CD4-positive, alpha-beta T cell (primary cell): ENCODE measurements around the gene CYP2F1. TPM values are rescaled to one million over a fixed set of nuclear protein-coding genes. Genes with fewer than 3 reads are reported as not detected.

Source experiments
- ATAC-seq: fragments of 200-7000 bp; cut with Tn5 transposase; one replicate; pipeline ENCODE4 v1.10.0; 2022; ENCODE audit warnings: mild to moderate bottlenecking; ENCODE audit not compliant: poor library complexity
- CTCF ChIA-PET: fragments of 350-600 bp; sonication (Branson Sonifier 250); formaldehyde crosslinking; loops from one replicate; lab custom pipeline; 2021; ENCODE audit warnings: antibody characterized with exemption, inconsistent platforms; lab: Charles Lee
- POLR2A ChIA-PET: fragments of 350-600 bp; sonication (Branson Sonifier 250); formaldehyde crosslinking; loops from one replicate; lab custom pipeline; 2021; ENCODE audit warnings: antibody characterized with exemption, inconsistent platforms; lab: Charles Lee
- DNase-seq, 14 experiments: peaks; one replicate each; pipeline ENCODE4 v3.0.0-alpha.2; 2013 to 2020; ENCODE audit warnings: mixed read lengths in 2 of 14
- H3K27ac ChIP-seq, 2 donors: one replicate each; pipeline versions ENCODE4 v1.5.1 to v1.7.0; 2013; ENCODE audit warnings: low read length in 2 of 2, low read depth in 1 of 2, mild to moderate bottlenecking in 1 of 2
- H3K27me3 ChIP-seq, 2 experiments: 1 replicate in 1 of 2; 2 replicates in 1 of 2; pipeline versions ENCODE4 v1.6.1 to v1.7.0; 2013; ENCODE audit warnings: low read length in 2 of 2, control low read depth in 1 of 2, mild to moderate bottlenecking in 1 of 2, moderate library complexity in 1 of 2; ENCODE audit not compliant: insufficient read depth in 2 of 2, control insufficient read depth in 1 of 2
- H3K36me3 ChIP-seq: one replicate; pipeline ENCODE4 v1.6.1; 2013; ENCODE audit warnings: low read length, control low read depth; ENCODE audit not compliant: insufficient read depth
- H3K4me1 ChIP-seq: one replicate; pipeline ENCODE4 v1.6.1; 2013; ENCODE audit warnings: low read length, control low read depth; ENCODE audit not compliant: insufficient read depth
- H3K4me3 ChIP-seq: one replicate; pipeline ENCODE4 v1.5.1; 2013; ENCODE audit warnings: mild to moderate bottlenecking, low read length, moderate library complexity
- H3K9me3 ChIP-seq, 2 experiments: 1 replicate in 1 of 2; 2 replicates in 1 of 2; pipeline versions ENCODE4 v1.6.1 to v1.7.0; 2013; ENCODE audit warnings: low read length in 2 of 2, mild to moderate bottlenecking in 2 of 2, control low read depth in 1 of 2, moderate library complexity in 1 of 2; ENCODE audit not compliant: control insufficient read depth in 1 of 2, insufficient read depth in 1 of 2
- H3K27ac Mint-ChIP-seq: one replicate; pipeline ENCODE4 v1.8.0; 2020; ENCODE audit warnings: mixed read lengths
- H3K27me3 Mint-ChIP-seq: one replicate; pipeline ENCODE4 v1.8.0; 2021; ENCODE audit warnings: mixed read lengths
- H3K36me3 Mint-ChIP-seq: one replicate; pipeline ENCODE4 v1.8.0; 2021; ENCODE audit warnings: low read depth, mixed read lengths
- H3K4me1 Mint-ChIP-seq: one replicate; pipeline ENCODE4 v1.8.0; 2021; ENCODE audit warnings: low read depth, mixed read lengths
- H3K4me3 Mint-ChIP-seq: one replicate; pipeline ENCODE4 v1.8.0; 2020; ENCODE audit warnings: mild to moderate bottlenecking, mixed read lengths
- H3K9me3 Mint-ChIP-seq: one replicate; pipeline ENCODE4 v1.8.0; 2020; ENCODE audit warnings: mixed read lengths
- CTCF ChIP-seq: fragments of 200-600 bp; IDR thresholded peaks from one replicate; pipeline ENCODE4 v1.8.0; 2022; ENCODE audit warnings: antibody characterized with exemption, mild to moderate bottlenecking
- intact Hi-C, 2 experiments: fragments of 100-400 bp; cut with DNase I in 1 of 2; cut with micrococcal nuclease in 1 of 2; formaldehyde crosslinking; loops; one replicate each; pipeline versions ENCODE4 v1.15.1 to v1.9.0; 2023 to 2025; cut with DNase I, micrococcal nuclease
- total RNA-seq, 174 experiments: library from RNA in 2 of 174; stranded (reverse) in 2 of 174; gene quantifications; one replicate each; pipeline ENCODE4 v1.2.3 and lab custom pipeline; 2021 to 2026

CYP2F1 gene
- total RNA-seq, 2 experiments from 2014 or later, result 0.47 to 0.96 TPM

- intact Hi-C loops, result no loop called here
- CTCF ChIA-PET, result no interaction called here
- H3K4me3 ChIP-seq, result no peak overlapping the region
Observed at GRCh38 chr19:41175801-41176777, 61.9 kb downstream of the CYP2F1 start.

More at GRCh38 chr19:41175801-41176777, 61.9 kb downstream of the CYP2F1 start:
- Mint-ChIP-seq H3K9me3 (no peaks in the 10 kb centered on the region), H3K4me1 (peaks cover 15% of the 10 kb centered on the region), H3K4me3 (peak overlapping the region; percentile 31), H3K27me3 (no peaks in the 10 kb centered on the region), H3K36me3 (no peaks in the 10 kb centered on the region), H3K27ac (peak overlapping the region; percentile 28)
- POLR2A ChIA-PET, result interaction anchor here (0.6 to 0.7 kb wide), 3 partner anchors 16 to 388 kb away, joined by 3 read pairs; no protein-coding TSS in a partner anchor
- no peaks in the 10 kb centered on the region for H3K27me3 ChIP-seq
- no peak for TF ChIP-seq CTCF
- H3K27ac ChIP-seq, result peak overlapping the region in 1 of 2 donors; percentile 15
- H3K4me1 ChIP-seq, result peaks cover 23% of the 10 kb centered on the region
- H3K36me3 ChIP-seq, result no peaks in the 10 kb centered on the region
- H3K9me3 ChIP-seq, result no peaks in the 10 kb centered on the region
- DNase-seq, result peak in 13 of 14 experiments; percentile 19 to 83 (median 48)
- ATAC-seq, result peak; percentile 96

Other genes starting within 250 kb of the CYP2F1 start
- gene CYP2A7, start 232.2 kb upstream of the CYP2F1 start, total RNA-seq, result not detected
- gene CYP2B6, start 123.2 kb upstream of the CYP2F1 start, total RNA-seq, result not detected
- not detected for gene CYP2A13, start 26.0 kb upstream of the CYP2F1 start, total RNA-seq
- under 1 TPM; 0.78 to 0.82 TPM for gene CYP2S1, start 78.8 kb downstream of the CYP2F1 start, total RNA-seq
- gene AXL, start 104.8 kb downstream of the CYP2F1 start, total RNA-seq, result under 1 TPM; 0.30 to 0.42 TPM
- gene HNRNPUL1, start 149.9 kb downstream of the CYP2F1 start, total RNA-seq, result 100 to 1,000 TPM; 367 to 388 TPM
- gene CCDC97, start 195.7 kb downstream of the CYP2F1 start, total RNA-seq, result 10 to 100 TPM; 27.3 to 29.7 TPM
- gene TGFB1, start 239.5 kb downstream of the CYP2F1 start, total RNA-seq, result 100 to 1,000 TPM; 406 to 416 TPM
- 10 to 100 TPM; 21.1 to 26.8 TPM for gene B9D2, start 249.7 kb downstream of the CYP2F1 start, total RNA-seq